ENCODE results near the gene AUTS2. TPM values are rescaled to one million over a fixed set of nuclear protein-coding genes. Genes with fewer than 3 reads are reported as not detected.

The AUTS2 gene
- total RNA-seq, 1 experiment from 2014 or later = 256 TPM

- Histone ChIP-seq H3K4me2 (ENCODE audit: insufficient read depth, insufficient read length, low read length) (peak overlapping the region; percentile 30), H2BK15ac (ENCODE audit: low read depth, low read length) (no peak overlapping the region; the same call in 1 of the 2 replicates), H2BK120ac (ENCODE audit: low read depth, low read length, poor library complexity, severe bottlenecking) (no peak overlapping the region), H2BK12ac (ENCODE audit: insufficient read length, low read depth, low read length) (no peak overlapping the region), H2AFZ (ENCODE audit: low read length) (no peak overlapping the region), H3K4ac (ENCODE audit: low read depth, low read length) (no peak overlapping the region; the same call in 1 of the 2 replicates), H3T11ph (ENCODE audit: low read length) (no peak overlapping the region), H3K23ac (ENCODE audit: insufficient read length, low read depth, low read length) (no peak overlapping the region), H4K5ac (ENCODE audit: insufficient read length, low read depth, low read length) (no peak overlapping the region), H2BK20ac (ENCODE audit: low read depth, low read length, poor library complexity, severe bottlenecking) (no peak overlapping the region), H3K79me2 (ENCODE audit: insufficient read depth, low read length) (peaks cover 12% of the 10 kb centered on the region; the same call in 1 of the 2 replicates), H3K56ac (ENCODE audit: insufficient read length, low read depth, low read length) (no peak overlapping the region), H2AK5ac (ENCODE audit: insufficient read length, low read length) (no peak overlapping the region), H3K9ac (ENCODE audit: extremely low read depth, insufficient read length, low read length) (peak overlapping the region; percentile 58), H2BK5ac (ENCODE audit: insufficient read length, low read length) (no peak overlapping the region), H3K4me1 (ENCODE audit: insufficient read depth, low read length) (peaks cover 4% of the 10 kb centered on the region; the same call in 1 of the 2 replicates), H4K91ac (ENCODE audit: insufficient read length, low read depth, low read length) (no peak overlapping the region), H3K27me3 (ENCODE audit: insufficient read depth, low read length) (peaks cover 8% of the 10 kb centered on the region; the same call in 1 of the 2 replicates), H3K23me2 (ENCODE audit: insufficient read length, low read depth, low read length, poor library complexity, severe bottlenecking) (peaks cover 13% of the 10 kb centered on the region), H4K20me1 (ENCODE audit: control insufficient read depth, insufficient read depth, insufficient read length) (no peaks in the 10 kb centered on the region), H3K14ac (ENCODE audit: insufficient read depth, low read length) (peak overlapping the region; percentile 57; the same call in 1 of the 2 replicates), H3K18ac (ENCODE audit: insufficient read length, low read depth, low read length) (no peak overlapping the region), H3K27ac (ENCODE audit: insufficient read length, low read depth, low read length) (no peak overlapping the region), H3K9me3 (ENCODE audit: control insufficient read depth, low read depth, low read length) (no peaks in the 10 kb centered on the region), H3K79me1 (ENCODE audit: insufficient read depth, low read depth, low read length, poor library complexity, severe bottlenecking) (no peaks in the 10 kb centered on the region), H4K8ac (replicated peaks; ENCODE audit: insufficient read length, low read depth, low read length) (no peak overlapping the region)
- 0 out of 7 replicates have a peak overlapping the region, but pooled peaks of 1 of the 3 experiments have one; percentile 44 for H3K27ac Mint-ChIP-seq
- peak; percentile 77 for DNase-seq
- no CpG with 5 or more reads among the region's 101 CpGs for WGBS (ENCODE audit: extremely low coverage, insufficient read length, low lambda C conversion rate)
- peaks cover 4 to 7% of the 10 kb centered on the region in 2 experiments; a peak in 3 of 5 replicates for H3K9me3 Mint-ChIP-seq
- peak overlapping the region; percentile 67 to 84 for H3K4me3 Mint-ChIP-seq
- H3K4me1 Mint-ChIP-seq = peaks cover 13 to 17% of the 10 kb centered on the region in 2 experiments
- peak; percentile 42; the same call in 2 of the 3 replicates for TF ChIP-seq CTCF (conservative IDR thresholded peaks at IDR 0.05)
- peaks cover 29% of the 10 kb centered on the region for H3K27me3 Mint-ChIP-seq (ENCODE audit: low read depth)
- peaks cover 2 to 36% (median 14%) of the 10 kb centered on the region in 3 experiments for H3K36me3 Mint-ChIP-seq (ENCODE audit: insufficient read depth in 1 of 3, low read depth in 3 of 3)
These were observed 1095.6 kb downstream of the AUTS2 start for GRCh38 chr7:70693686-70694433.

Measured in H9 (cell line).